Neutrophil (primary cell): ENCODE data around the gene ISG20L2.

Experiments
- H3K27ac ChIP-seq: fragments of 200-600 bp; sonication (generic); 2 replicates; pipeline ENCODE4 v1.5.1; 2016; ENCODE audit warnings: mild to moderate bottlenecking, moderate library complexity
- H3K27me3 ChIP-seq: fragments of 200-600 bp; sonication (generic); 2 replicates; pipeline ENCODE4 v1.6.0; 2016; ENCODE audit warnings: mild to moderate bottlenecking
- H3K36me3 ChIP-seq: fragments of 200-600 bp; sonication (generic); 2 replicates; pipeline ENCODE4 v1.5.1; 2017
- H3K4me1 ChIP-seq, 2 experiments: fragments of 200-600 bp in 1 of 2; sonication (generic) in 1 of 2; 1 replicate in 1 of 2; 2 replicates in 1 of 2; pipeline versions ENCODE4 v1.5.1 to v1.6.1; 2013 to 2016; ENCODE audit warnings: low read depth in 1 of 2, low read length in 1 of 2, mild to moderate bottlenecking in 1 of 2, moderate library complexity in 1 of 2; ENCODE audit not compliant: control insufficient read depth in 1 of 2, insufficient read depth in 1 of 2
- H3K4me3 ChIP-seq, 2 experiments: fragments of 200-600 bp in 1 of 2; sonication (generic) in 1 of 2; 1 replicate in 1 of 2; 2 replicates in 1 of 2; pipeline ENCODE4 v1.5.1; 2013 to 2016; ENCODE audit warnings: low read depth in 1 of 2, low read length in 1 of 2, mild to moderate bottlenecking in 1 of 2, moderate library complexity in 1 of 2
- H3K9me3 ChIP-seq: fragments of 200-600 bp; sonication (generic); 2 replicates; pipeline ENCODE4 v1.5.1; 2016
- TF ChIP-seq, protein P1 (sequence below): fragments of 200-600 bp; sonication (generic); IDR thresholded peaks from 2 replicates; pipeline ENCODE4 v1.5.1; 2016; ENCODE audit warnings: antibody characterized with exemption

Gene ISG20L2

GRCh38 chr1:156744344-156744743 is 15.8 kb upstream of the ISG20L2 start:
- peaks cover 67 to 72% of the 10 kb centered on the region in 2 experiments for H3K4me1 ChIP-seq

GRCh38 chr1:156743367-156744302 is 15.1 kb upstream of the ISG20L2 start:
- H3K27ac ChIP-seq: peak overlapping the region; percentile 90
- no peaks in the 10 kb centered on the region for H3K27me3 ChIP-seq
- TF ChIP-seq, protein P1, sequence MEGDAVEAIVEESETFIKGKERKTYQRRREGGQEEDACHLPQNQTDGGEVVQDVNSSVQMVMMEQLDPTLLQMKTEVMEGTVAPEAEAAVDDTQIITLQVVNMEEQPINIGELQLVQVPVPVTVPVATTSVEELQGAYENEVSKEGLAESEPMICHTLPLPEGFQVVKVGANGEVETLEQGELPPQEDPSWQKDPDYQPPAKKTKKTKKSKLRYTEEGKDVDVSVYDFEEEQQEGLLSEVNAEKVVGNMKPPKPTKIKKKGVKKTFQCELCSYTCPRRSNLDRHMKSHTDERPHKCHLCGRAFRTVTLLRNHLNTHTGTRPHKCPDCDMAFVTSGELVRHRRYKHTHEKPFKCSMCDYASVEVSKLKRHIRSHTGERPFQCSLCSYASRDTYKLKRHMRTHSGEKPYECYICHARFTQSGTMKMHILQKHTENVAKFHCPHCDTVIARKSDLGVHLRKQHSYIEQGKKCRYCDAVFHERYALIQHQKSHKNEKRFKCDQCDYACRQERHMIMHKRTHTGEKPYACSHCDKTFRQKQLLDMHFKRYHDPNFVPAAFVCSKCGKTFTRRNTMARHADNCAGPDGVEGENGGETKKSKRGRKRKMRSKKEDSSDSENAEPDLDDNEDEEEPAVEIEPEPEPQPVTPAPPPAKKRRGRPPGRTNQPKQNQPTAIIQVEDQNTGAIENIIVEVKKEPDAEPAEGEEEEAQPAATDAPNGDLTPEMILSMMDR: no peak
- peaks cover 20% of the 10 kb centered on the region for H3K36me3 ChIP-seq
- H3K4me3 ChIP-seq: no peak overlapping the region
- H3K9me3 ChIP-seq: no peaks in the 10 kb centered on the region
- peaks cover 60 to 65% of the 10 kb centered on the region in 2 experiments for H3K4me1 ChIP-seq

More at GRCh38 chr1:156744344-156744743, 15.8 kb upstream of the ISG20L2 start:
- Histone ChIP-seq H3K27ac (peak overlapping the region; percentile 90), H3K27me3 (no peaks in the 10 kb centered on the region), H3K9me3 (no peaks in the 10 kb centered on the region), H3K36me3 (peaks cover 20% of the 10 kb centered on the region), H3K4me3 (no peak overlapping the region)
- TF ChIP-seq, protein P1: no peak

DNA sequence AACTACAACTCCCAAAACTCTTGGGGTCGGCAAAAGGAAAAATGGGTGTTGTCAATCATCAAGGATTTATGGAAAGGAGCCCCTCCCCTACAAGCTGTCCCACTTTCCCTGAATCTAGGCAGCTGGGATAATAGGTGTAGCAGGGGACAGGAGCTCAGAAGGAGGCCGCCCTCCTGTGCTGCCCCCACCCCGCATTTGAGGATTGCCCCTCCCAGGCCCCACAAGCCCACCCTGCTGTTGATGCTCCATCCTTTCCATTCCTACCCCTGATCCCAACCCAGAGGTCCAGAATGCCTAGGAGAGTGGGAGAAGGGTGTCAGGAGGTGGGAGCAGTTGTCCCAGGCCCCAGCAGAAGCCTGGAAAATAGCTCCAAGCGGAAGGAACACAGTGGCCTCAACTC is 14.2 kb upstream of the ISG20L2 start:
- H3K4me3 ChIP-seq: no peak overlapping the region
- TF ChIP-seq, protein P1: no peak
- H3K36me3 ChIP-seq: peaks cover 23% of the 10 kb centered on the region
- H3K27ac ChIP-seq: peak overlapping the region; percentile 90
- H3K4me1 ChIP-seq: peaks cover 52 to 57% of the 10 kb centered on the region in 2 experiments
- H3K9me3 ChIP-seq: no peaks in the 10 kb centered on the region
- H3K27me3 ChIP-seq: no peaks in the 10 kb centered on the region

GRCh38 chr1:156742017-156742416 is 13.5 kb upstream of the ISG20L2 start:
- H3K27ac ChIP-seq: peak overlapping the region; percentile 90
- TF ChIP-seq, protein P1: no peak
- peaks cover 30% of the 10 kb centered on the region for H3K36me3 ChIP-seq
- H3K27me3 ChIP-seq: no peaks in the 10 kb centered on the region
- no peaks in the 10 kb centered on the region for H3K9me3 ChIP-seq
- peaks cover 44 to 49% of the 10 kb centered on the region in 2 experiments for H3K4me1 ChIP-seq
- H3K4me3 ChIP-seq: no peak overlapping the region

DNA sequence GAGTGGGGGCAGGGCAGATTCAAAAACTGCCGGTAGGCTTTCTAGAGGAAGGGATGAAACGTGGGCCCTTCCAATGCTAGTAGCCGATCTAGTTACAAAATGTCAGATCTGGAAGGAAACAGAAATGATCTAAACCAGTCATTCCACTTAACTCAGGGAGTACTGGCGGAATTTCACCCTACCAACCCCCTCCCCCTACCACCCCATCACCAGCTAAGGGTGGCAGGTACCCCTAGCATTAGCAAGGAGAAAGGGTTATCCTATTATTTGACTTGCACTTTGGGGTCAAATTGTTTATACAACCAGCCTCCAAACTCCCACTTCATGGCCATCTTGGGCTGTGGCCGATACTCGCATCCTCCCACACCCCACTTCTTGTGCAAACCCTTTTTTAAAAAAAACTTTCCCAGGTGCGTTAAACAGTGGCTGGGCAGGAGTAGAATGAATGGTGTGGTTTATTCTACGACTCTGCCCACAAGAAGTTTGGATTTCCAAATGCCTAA is 13.0 kb upstream of the ISG20L2 start:
- peak overlapping the region; percentile 90 for H3K27ac ChIP-seq
- H3K27me3 ChIP-seq: no peaks in the 10 kb centered on the region
- peak overlapping the region; percentile 77 to 82 for H3K4me3 ChIP-seq
- no peaks in the 10 kb centered on the region for H3K9me3 ChIP-seq
- peaks cover 34% of the 10 kb centered on the region for H3K36me3 ChIP-seq
- TF ChIP-seq, protein P1: no peak
- peaks cover 39 to 45% of the 10 kb centered on the region in 2 experiments for H3K4me1 ChIP-seq
